GM21619 (cell line): ENCODE results near the gene EIF5.

ENCODE experiments used
- ATAC-seq: cut with Tn5 transposase; IDR thresholded peaks from one replicate; pipeline ENCODE4 v1.9.1; 2021; ENCODE audit not compliant: unreplicated experiment

EIF5 gene

GRCh38 chr14:103392572-103392971 is 58.5 kb downstream of the EIF5 start:
- no peak for ATAC-seq

GRCh38 chr14:103393070-103393469 is 59.0 kb downstream of the EIF5 start:
- ATAC-seq = no peak

GRCh38 chr14:103393676-103394626 is 59.9 kb downstream of the EIF5 start:
- no peak for ATAC-seq
